Liver (tissue), 9 donors: ENCODE measurements around the gene THOC7. TPM values are rescaled to one million over a fixed set of nuclear protein-coding genes. Genes with fewer than 3 reads are reported as not detected.

Source experiments
- DNase-seq: peaks from one replicate; pipeline ENCODE4 v3.0.0-alpha.2; 2017; ENCODE audit warnings: low spot score
- H3K27ac ChIP-seq, 2 donors: one replicate each; pipeline ENCODE4 v1.7.0; 2013; ENCODE audit warnings: inconsistent platforms in 2 of 2, low read length in 2 of 2, control low read depth in 1 of 2, low read depth in 1 of 2, mild to moderate bottlenecking in 1 of 2
- H3K27me3 ChIP-seq, 4 donors: one replicate each; pipeline versions ENCODE4 v1.6.1 to v1.7.0; 2013; ENCODE audit warnings: low read length in 3 of 4, inconsistent platforms in 1 of 4, mild to moderate bottlenecking in 1 of 4, moderate library complexity in 1 of 4; ENCODE audit not compliant: control insufficient read depth in 4 of 4, insufficient read depth in 4 of 4
- H3K36me3 ChIP-seq, 4 donors: one replicate each; pipeline versions ENCODE4 v1.6.1 to v1.7.0; 2013; ENCODE audit warnings: low read length in 3 of 4, mild to moderate bottlenecking in 3 of 4, low read depth in 1 of 4, moderate library complexity in 1 of 4; ENCODE audit not compliant: control insufficient read depth in 4 of 4, insufficient read depth in 3 of 4
- H3K4me1 ChIP-seq, 4 donors: one replicate each; pipeline versions ENCODE4 v1.6.1 to v1.7.0; 2013; ENCODE audit warnings: low read length in 3 of 4, mild to moderate bottlenecking in 3 of 4, moderate library complexity in 1 of 4; ENCODE audit not compliant: control insufficient read depth in 4 of 4, insufficient read depth in 4 of 4
- H3K4me3 ChIP-seq, 3 donors: one replicate each; pipeline versions ENCODE4 v1.6.1 to v1.7.0; 2013; ENCODE audit warnings: low read length in 3 of 3, control low read depth in 1 of 3, low read depth in 1 of 3, mild to moderate bottlenecking in 1 of 3
- H3K9ac ChIP-seq, 2 donors: one replicate each; pipeline ENCODE4 v1.7.0; 2013; ENCODE audit warnings: low read length in 2 of 2, mild to moderate bottlenecking in 2 of 2, moderate library complexity in 2 of 2, control low read depth in 1 of 2, low read depth in 1 of 2
- H3K9me3 ChIP-seq, 4 donors: one replicate each; pipeline versions ENCODE4 v1.6.1 to v1.7.0; 2013; ENCODE audit warnings: low read length in 3 of 4; ENCODE audit not compliant: control insufficient read depth in 4 of 4
- ATF3 ChIP-seq: IDR thresholded peaks from 2 replicates; pipeline ENCODE4 v1.6.1; 2016; ENCODE audit warnings: antibody characterized with exemption
- EGR1 ChIP-seq, 2 donors: IDR thresholded peaks; 2 replicates each; pipeline ENCODE4 v1.6.1; 2016 to 2018; ENCODE audit warnings: antibody characterized with exemption in 2 of 2, low read depth in 2 of 2
- FOXA1 ChIP-seq: IDR thresholded peaks from 2 replicates; pipeline ENCODE4 v1.6.1; 2016; ENCODE audit warnings: antibody characterized with exemption
- FOXA2 ChIP-seq: IDR thresholded peaks from 2 replicates; pipeline ENCODE4 v1.6.1; 2016; ENCODE audit warnings: antibody characterized with exemption
- GABPA ChIP-seq, 2 donors: IDR thresholded peaks in 1 of 2; conservative IDR thresholded peaks in 1 of 2; 2 replicates each; pipeline ENCODE4 v1.6.1; 2016; ENCODE audit warnings: antibody characterized with exemption in 2 of 2, mild to moderate bottlenecking in 1 of 2, moderate library complexity in 1 of 2
- HNF4A ChIP-seq, 2 donors: conservative IDR thresholded peaks; 2 replicates each; pipeline ENCODE4 v1.6.1; 2016; ENCODE audit warnings: antibody characterized with exemption in 2 of 2, mild to moderate bottlenecking in 2 of 2
- HNF4G ChIP-seq: IDR thresholded peaks from 2 replicates; pipeline ENCODE4 v1.6.1; 2016; ENCODE audit warnings: antibody characterized with exemption
- JUND ChIP-seq, 2 donors: IDR thresholded peaks; 2 replicates each; pipeline ENCODE4 v1.6.1; 2016; ENCODE audit warnings: antibody characterized with exemption in 2 of 2
- MAX ChIP-seq: IDR thresholded peaks from 2 replicates; pipeline ENCODE4 v1.6.1; 2016; ENCODE audit warnings: antibody characterized with exemption
- NR2F2 ChIP-seq: IDR thresholded peaks from 2 replicates; pipeline ENCODE4 v1.6.1; 2016; ENCODE audit warnings: antibody characterized with exemption
- RAD21 ChIP-seq, 2 donors: IDR thresholded peaks; 2 replicates each; pipeline ENCODE4 v1.6.1; 2016; ENCODE audit warnings: antibody characterized with exemption in 2 of 2, mild to moderate bottlenecking in 2 of 2
- REST ChIP-seq: IDR thresholded peaks from 2 replicates; pipeline ENCODE4 v1.6.1; 2016; ENCODE audit warnings: antibody characterized with exemption, mild to moderate bottlenecking
- RXRA ChIP-seq, 2 donors: IDR thresholded peaks; 2 replicates each; pipeline ENCODE4 v1.6.1; 2017 to 2018; ENCODE audit warnings: antibody characterized with exemption in 2 of 2, mild to moderate bottlenecking in 1 of 2
- SP1 ChIP-seq: IDR thresholded peaks from 2 replicates; pipeline ENCODE4 v1.6.1; 2018; ENCODE audit warnings: antibody characterized with exemption, mild to moderate bottlenecking
- TAF1 ChIP-seq: conservative IDR thresholded peaks from 2 replicates; pipeline ENCODE4 v1.6.1; 2016; ENCODE audit warnings: antibody characterized with exemption, mild to moderate bottlenecking
- YY1 ChIP-seq: IDR thresholded peaks from 2 replicates; pipeline ENCODE4 v1.6.1; 2016; ENCODE audit warnings: antibody characterized with exemption, mild to moderate bottlenecking
- WGBS: extraction: QIAGEN DNeasy Blood & Tissue Kit; methylation state at CpG from one replicate; pipeline ENCODE4 v1.1.7; 2013; 5-methylcytosine and 5-hydroxymethylcytosine counted together
- polyA plus RNA-seq, 2 donors: library from polyadenylated mRNA; stranded (reverse) in 1 of 2; unstranded in 1 of 2; fragments of 200-250 nt in 1 of 2; fragments of >200 nt in 1 of 2; fragmentation: Nextera tagmentation in 1 of 2; extraction: Ambion mirVana in 1 of 2; gene quantifications; one replicate each; pipeline versions ENCODE4 v1.2.1 to v1.2.3, GENCODE V29; 2013 to 2015
- total RNA-seq, 2 donors: library from RNA; depleted of rRNA; stranded (reverse); fragments of >200 nt; gene quantifications; one replicate each; pipeline ENCODE4 v1.2.3, GENCODE V29; 2014
- donor health status: healthy.
- donor health status: healthy.
- donor health status: healthy.
- donor health status: healthy.
- donor health status: healthy.

The THOC7 gene
- total and polyA plus RNA-seq, 4 donors: 11.7 to 38.6 (median 23.0) TPM

- H3K4me1 ChIP-seq: peaks cover 0 to 3% (median 0%) of the 10 kb centered on the region in 4 donors
- TF ChIP-seq FOXA2: no peak
- TF ChIP-seq NR2F2: no peak
- TF ChIP-seq GABPA (IDR thresholded peaks at IDR 0.05 in 1 of 2, conservative IDR thresholded peaks at IDR 0.05 in 1 of 2): no peak
- TF ChIP-seq ATF3: no peak
- TF ChIP-seq RXRA (IDR thresholded peaks at IDR 0.05): no peak
- no peak for TF ChIP-seq EGR1 (IDR thresholded peaks at IDR 0.05; ENCODE audit: low read depth in 2 of 2)
- TF ChIP-seq JUND (IDR thresholded peaks at IDR 0.05): no peak
- no peak for TF ChIP-seq HNF4G
- TF ChIP-seq REST: no peak
- TF ChIP-seq TAF1: no peak
- no peak for TF ChIP-seq YY1
- TF ChIP-seq SP1: no peak
- TF ChIP-seq HNF4A (conservative IDR thresholded peaks at IDR 0.05): no peak
- no peak for TF ChIP-seq RAD21 (IDR thresholded peaks at IDR 0.05)
- TF ChIP-seq MAX: no peak
- H3K4me3 ChIP-seq: no peak overlapping the region
- no peak overlapping the region for H3K27ac ChIP-seq
- no peaks in the 10 kb centered on the region for H3K27me3 ChIP-seq
- H3K9me3 ChIP-seq: no peaks in the 10 kb centered on the region
- no peak for DNase-seq
- H3K9ac ChIP-seq: no peak overlapping the region
- H3K36me3 ChIP-seq: no peaks in the 10 kb centered on the region
- 88% methylated on average over 5 of the region's 5 CpGs for WGBS
Observed at GRCh38 chr3:63880653-63881052, 17.0 kb upstream of the THOC7 start.

- H3K4me1 ChIP-seq: peaks cover 0 to 3% (median 0%) of the 10 kb centered on the region in 4 donors
- no peak overlapping the region for H3K4me3 ChIP-seq
- H3K27me3 ChIP-seq: no peaks in the 10 kb centered on the region
- no peak overlapping the region for H3K9ac ChIP-seq
- H3K9me3 ChIP-seq: no peaks in the 10 kb centered on the region
- 84% methylated on average over 2 of the region's 2 CpGs for WGBS
- H3K36me3 ChIP-seq: no peaks in the 10 kb centered on the region
- no peak for TF ChIP-seq FOXA1
- no peak for TF ChIP-seq GABPA (IDR thresholded peaks at IDR 0.05 in 1 of 2, conservative IDR thresholded peaks at IDR 0.05 in 1 of 2)
- no peak for TF ChIP-seq SP1
- no peak for TF ChIP-seq HNF4A (conservative IDR thresholded peaks at IDR 0.05)
- TF ChIP-seq NR2F2: no peak
- no peak overlapping the region for H3K27ac ChIP-seq
- DNase-seq: no peak
Observed at GRCh38 chr3:63878394-63879060, 14.9 kb upstream of the THOC7 start.
